ENCODE measurements around the gene DNAJC21. TPM values are rescaled to one million over a fixed set of nuclear protein-coding genes. Genes with fewer than 3 reads are reported as not detected.

DNAJC21 gene
- polyA plus RNA-seq, 1 donor (not counting 4 experiments of a cell fraction or from before 2014, with no cell fraction given), result 29.6 TPM

GRCh38 chr5:34957321-34957720, 28.0 kb downstream of the DNAJC21 start:
- Histone ChIP-seq H3K9me1 (ENCODE audit: control insufficient read depth, extremely low read depth, insufficient read depth, low read length) (peaks cover 2% of the 10 kb centered on the region), H3K36me3 (ENCODE audit: control insufficient read depth in 2 of 2, extremely low read depth in 1 of 2, insufficient read depth in 2 of 2, low read length in 2 of 2) (peaks cover 0 to 1% of the 10 kb centered on the region in 2 experiments), H3K4me1 (ENCODE audit: control insufficient read depth, extremely low read depth, insufficient read depth, low read length) (peaks cover 6% of the 10 kb centered on the region), H3K79me2 (ENCODE audit: control insufficient read depth, insufficient read depth, low read length) (no peaks in the 10 kb centered on the region), H2AFZ (ENCODE audit: control insufficient read depth, low read length) (no peak overlapping the region), H3K4me2 (ENCODE audit: control insufficient read depth, extremely low read depth, insufficient read depth, low read depth, low read length) (no peak overlapping the region), H3K27me3 (ENCODE audit: control insufficient read depth, extremely low read depth, insufficient read depth, low read length) (no peaks in the 10 kb centered on the region), H3K27ac (ENCODE audit: control insufficient read depth, insufficient read depth, low read length) (no peak overlapping the region), H3K9ac (ENCODE audit: control insufficient read depth, extremely low read depth, insufficient read depth, low read length) (no peak overlapping the region), H4K20me1 (ENCODE audit: control insufficient read depth, extremely low read depth, insufficient read depth, low read length) (no peaks in the 10 kb centered on the region), H3K4me3 (ENCODE audit: control insufficient read depth in 2 of 3, extremely low read depth in 1 of 3, insufficient read depth in 2 of 3, low read depth in 1 of 3, low read length in 3 of 3) (no peak overlapping the region), H3K9me3 (ENCODE audit: control insufficient read depth, low read depth, low read length) (no peaks in the 10 kb centered on the region)
- DNase-seq (ENCODE audit: low read depth, low spot score) (no peak), FAIRE-seq (no peak)
- dilution Hi-C loops (cut with MboI; ENCODE audit: extremely low pct_ligation_motif_present, low sequenced_read_pairs), result no loop called here
- TF ChIP-seq CTCF (optimal IDR thresholded peaks at IDR 0.05 in 1 of 3, IDR thresholded peaks at IDR 0.05 in 1 of 3, conservative IDR thresholded peaks at IDR 0.05 in 1 of 3; ENCODE audit: extremely low read depth in 1 of 3, insufficient read depth in 2 of 3, low read length in 3 of 3), result no peak
- no peak for TF ChIP-seq EZH2 (IDR thresholded peaks at IDR 0.05; ENCODE audit: low read length)

GRCh38 chr5:34957857-34958690, 28.7 kb downstream of the DNAJC21 start:
- FAIRE-seq, result peak; percentile 34

More at GRCh38 chr5:34957857-34958690, 28.7 kb downstream of the DNAJC21 start:
- peaks cover 2% of the 10 kb centered on the region for H3K9me1 ChIP-seq (ENCODE audit: control insufficient read depth, extremely low read depth, insufficient read depth, low read length)
- H3K36me3 ChIP-seq (ENCODE audit: control insufficient read depth in 2 of 2, extremely low read depth in 1 of 2, insufficient read depth in 2 of 2, low read length in 2 of 2), result peaks cover 0 to 1% of the 10 kb centered on the region in 2 experiments
- H3K27me3 ChIP-seq (ENCODE audit: control insufficient read depth, extremely low read depth, insufficient read depth, low read length), result no peaks in the 10 kb centered on the region
- no peak overlapping the region for H3K27ac ChIP-seq (ENCODE audit: control insufficient read depth, insufficient read depth, low read length)
- no peaks in the 10 kb centered on the region for H3K79me2 ChIP-seq (ENCODE audit: control insufficient read depth, insufficient read depth, low read length)
- peaks cover 6% of the 10 kb centered on the region for H3K4me1 ChIP-seq (ENCODE audit: control insufficient read depth, extremely low read depth, insufficient read depth, low read length)
- TF ChIP-seq CTCF (optimal IDR thresholded peaks at IDR 0.05 in 1 of 3, IDR thresholded peaks at IDR 0.05 in 1 of 3, conservative IDR thresholded peaks at IDR 0.05 in 1 of 3; ENCODE audit: extremely low read depth in 1 of 3, insufficient read depth in 2 of 3, low read length in 3 of 3) (peak; percentile 28 to 60 (median 57)), EZH2 (IDR thresholded peaks at IDR 0.05; ENCODE audit: low read length) (no peak)
- H2AFZ ChIP-seq (ENCODE audit: control insufficient read depth, low read length), result no peak overlapping the region
- no peak overlapping the region for H3K9ac ChIP-seq (ENCODE audit: control insufficient read depth, extremely low read depth, insufficient read depth, low read length)
- no peak overlapping the region for H3K4me3 ChIP-seq (ENCODE audit: control insufficient read depth in 2 of 3, extremely low read depth in 1 of 3, insufficient read depth in 2 of 3, low read depth in 1 of 3, low read length in 3 of 3)
- H4K20me1 ChIP-seq (ENCODE audit: control insufficient read depth, extremely low read depth, insufficient read depth, low read length), result no peaks in the 10 kb centered on the region
- dilution Hi-C loops (cut with MboI; ENCODE audit: extremely low pct_ligation_motif_present, low sequenced_read_pairs), result no loop called here
- DNase-seq (ENCODE audit: low read depth, low spot score), result no peak
- no peak overlapping the region for H3K4me2 ChIP-seq (ENCODE audit: control insufficient read depth, extremely low read depth, insufficient read depth, low read depth, low read length)
- H3K9me3 ChIP-seq (ENCODE audit: control insufficient read depth, low read depth, low read length), result no peaks in the 10 kb centered on the region

Data from keratinocyte (primary cell).